ENCODE data around the gene OGFOD1.

Gene OGFOD1

GRCh38 chr16:56466344-56466743 lies 15.0 kb downstream of the OGFOD1 start:
- TF ChIP-seq FOXM1 (IDR thresholded peaks at IDR 0.05; ENCODE audit: borderline replicate concordance) (no peak), NFRKB (IDR thresholded peaks at IDR 0.05) (no peak), LEF1 (IDR thresholded peaks at IDR 0.05; ENCODE audit: borderline replicate concordance) (no peak), CTBP1 (IDR thresholded peaks at IDR 0.05; ENCODE audit: borderline replicate concordance) (no peak), SP1 (IDR thresholded peaks at IDR 0.05) (no peak), L3MBTL2 (conservative IDR thresholded peaks at IDR 0.05) (no peak), PKNOX1 (IDR thresholded peaks at IDR 0.05) (no peak), FOXA1 (IDR thresholded peaks at IDR 0.05) (no peak), FOXK2 (IDR thresholded peaks at IDR 0.05) (no peak), SUZ12 (IDR thresholded peaks at IDR 0.05) (no peak), ZNF384 (IDR thresholded peaks at IDR 0.05) (no peak), ELF4 (IDR thresholded peaks at IDR 0.05) (no peak), BHLHE40 (IDR thresholded peaks at IDR 0.05; ENCODE audit: borderline replicate concordance) (no peak), HDGF (IDR thresholded peaks at IDR 0.05; ENCODE audit: borderline replicate concordance) (no peak), TARDBP (IDR thresholded peaks at IDR 0.05) (no peak), ARNT (IDR thresholded peaks at IDR 0.05) (no peak)
- CTCF ChIA-PET: no interaction called here
- POLR2A ChIA-PET: interaction anchor here (1.4 kb wide), 1 partner anchor 15 kb away, joined by 8 read pairs; the partner anchor contains the start of genes NUDT21 and OGFOD1
- no peak for DNase-seq (ENCODE audit: extremely low spot score)

GRCh38 chr16:56468800-56469199 lies 17.4 kb downstream of the OGFOD1 start:
- POLR2A ChIA-PET: no interaction called here
- CTCF ChIA-PET: no interaction called here
- TF ChIP-seq BHLHE40 (IDR thresholded peaks at IDR 0.05; ENCODE audit: borderline replicate concordance) (no peak), TARDBP (IDR thresholded peaks at IDR 0.05) (no peak), LEF1 (IDR thresholded peaks at IDR 0.05; ENCODE audit: borderline replicate concordance) (no peak), ELF4 (IDR thresholded peaks at IDR 0.05) (no peak), PKNOX1 (IDR thresholded peaks at IDR 0.05) (no peak), ZNF384 (IDR thresholded peaks at IDR 0.05) (no peak)
- no peak for DNase-seq (ENCODE audit: extremely low spot score)

GRCh38 chr16:56469748-56470147 lies 18.4 kb downstream of the OGFOD1 start:
- no peak for DNase-seq (ENCODE audit: extremely low spot score)
- CTCF ChIA-PET: no interaction called here
- no peak for TF ChIP-seq NFRKB (IDR thresholded peaks at IDR 0.05)
- no peak for TF ChIP-seq CTBP1 (IDR thresholded peaks at IDR 0.05; ENCODE audit: borderline replicate concordance)
- no peak for TF ChIP-seq FOXK2 (IDR thresholded peaks at IDR 0.05)
- TF ChIP-seq FOXM1 (IDR thresholded peaks at IDR 0.05; ENCODE audit: borderline replicate concordance): no peak
- no peak for TF ChIP-seq BHLHE40 (IDR thresholded peaks at IDR 0.05; ENCODE audit: borderline replicate concordance)
- no peak for TF ChIP-seq HDGF (IDR thresholded peaks at IDR 0.05; ENCODE audit: borderline replicate concordance)
- TF ChIP-seq FOXA1 (IDR thresholded peaks at IDR 0.05): no peak
- no peak for TF ChIP-seq L3MBTL2 (conservative IDR thresholded peaks at IDR 0.05)
- TF ChIP-seq SP1 (IDR thresholded peaks at IDR 0.05): no peak
- TF ChIP-seq LEF1 (IDR thresholded peaks at IDR 0.05; ENCODE audit: borderline replicate concordance): no peak
- no peak for TF ChIP-seq ARNT (IDR thresholded peaks at IDR 0.05)
- no peak for TF ChIP-seq ELF4 (IDR thresholded peaks at IDR 0.05)
- TF ChIP-seq TARDBP (IDR thresholded peaks at IDR 0.05): no peak
- no peak for TF ChIP-seq ZNF384 (IDR thresholded peaks at IDR 0.05)
- TF ChIP-seq PKNOX1 (IDR thresholded peaks at IDR 0.05): no peak
- POLR2A ChIA-PET: no interaction called here

- no peak for DNase-seq (ENCODE audit: extremely low spot score)
- TF ChIP-seq ARNT (IDR thresholded peaks at IDR 0.05): no peak
- TF ChIP-seq FOXK2 (IDR thresholded peaks at IDR 0.05): no peak
- TF ChIP-seq SUZ12 (IDR thresholded peaks at IDR 0.05): no peak
- TF ChIP-seq PKNOX1 (IDR thresholded peaks at IDR 0.05): no peak
- no peak for TF ChIP-seq LEF1 (IDR thresholded peaks at IDR 0.05; ENCODE audit: borderline replicate concordance)
- TF ChIP-seq FOXA1 (IDR thresholded peaks at IDR 0.05): no peak
- no peak for TF ChIP-seq TARDBP (IDR thresholded peaks at IDR 0.05)
- no peak for TF ChIP-seq CTBP1 (IDR thresholded peaks at IDR 0.05; ENCODE audit: borderline replicate concordance)
- no peak for TF ChIP-seq BHLHE40 (IDR thresholded peaks at IDR 0.05; ENCODE audit: borderline replicate concordance)
- TF ChIP-seq NFRKB (IDR thresholded peaks at IDR 0.05): no peak
- no peak for TF ChIP-seq ELF4 (IDR thresholded peaks at IDR 0.05)
- no peak for TF ChIP-seq FOXM1 (IDR thresholded peaks at IDR 0.05; ENCODE audit: borderline replicate concordance)
- TF ChIP-seq L3MBTL2 (conservative IDR thresholded peaks at IDR 0.05): no peak
- no peak for TF ChIP-seq ZNF384 (IDR thresholded peaks at IDR 0.05)
- no peak for TF ChIP-seq SP1 (IDR thresholded peaks at IDR 0.05)
- TF ChIP-seq HDGF (IDR thresholded peaks at IDR 0.05; ENCODE audit: borderline replicate concordance): no peak
- ChIA-PET POLR2A (no interaction called here), CTCF (no interaction called here)
Measured at GRCh38 chr16:56470232-56470631, 18.9 kb downstream of the OGFOD1 start.

- TF ChIP-seq PKNOX1 (IDR thresholded peaks at IDR 0.05) (no peak), LEF1 (IDR thresholded peaks at IDR 0.05; ENCODE audit: borderline replicate concordance) (no peak), L3MBTL2 (conservative IDR thresholded peaks at IDR 0.05) (no peak), SP1 (IDR thresholded peaks at IDR 0.05) (no peak)
- CTCF ChIA-PET: no interaction called here
- no peak for DNase-seq (ENCODE audit: extremely low spot score)
- POLR2A ChIA-PET: no interaction called here
Measured at GRCh38 chr16:56470666-56471065, 19.3 kb downstream of the OGFOD1 start.

Measured in HEK293T (cell line).